Lower leg skin (tissue), 3 donors: ENCODE data around the gene FERMT1.

Source experiments
- CTCF ChIP-seq, 3 donors: fragments of 450-650 bp; IDR thresholded peaks; one replicate each; pipeline ENCODE4 v1.5.1; 2016; ENCODE audit warnings: antibody characterized with exemption in 3 of 3, mild to moderate bottlenecking in 3 of 3, moderate library complexity in 2 of 3
- POLR2A ChIP-seq, 2 donors: fragments of 450-650 bp; IDR thresholded peaks; one replicate each; pipeline ENCODE4 v1.6.1; 2016 to 2017; ENCODE audit warnings: antibody characterized with exemption in 2 of 2, mild to moderate bottlenecking in 1 of 2, moderate library complexity in 1 of 2

DNA sequence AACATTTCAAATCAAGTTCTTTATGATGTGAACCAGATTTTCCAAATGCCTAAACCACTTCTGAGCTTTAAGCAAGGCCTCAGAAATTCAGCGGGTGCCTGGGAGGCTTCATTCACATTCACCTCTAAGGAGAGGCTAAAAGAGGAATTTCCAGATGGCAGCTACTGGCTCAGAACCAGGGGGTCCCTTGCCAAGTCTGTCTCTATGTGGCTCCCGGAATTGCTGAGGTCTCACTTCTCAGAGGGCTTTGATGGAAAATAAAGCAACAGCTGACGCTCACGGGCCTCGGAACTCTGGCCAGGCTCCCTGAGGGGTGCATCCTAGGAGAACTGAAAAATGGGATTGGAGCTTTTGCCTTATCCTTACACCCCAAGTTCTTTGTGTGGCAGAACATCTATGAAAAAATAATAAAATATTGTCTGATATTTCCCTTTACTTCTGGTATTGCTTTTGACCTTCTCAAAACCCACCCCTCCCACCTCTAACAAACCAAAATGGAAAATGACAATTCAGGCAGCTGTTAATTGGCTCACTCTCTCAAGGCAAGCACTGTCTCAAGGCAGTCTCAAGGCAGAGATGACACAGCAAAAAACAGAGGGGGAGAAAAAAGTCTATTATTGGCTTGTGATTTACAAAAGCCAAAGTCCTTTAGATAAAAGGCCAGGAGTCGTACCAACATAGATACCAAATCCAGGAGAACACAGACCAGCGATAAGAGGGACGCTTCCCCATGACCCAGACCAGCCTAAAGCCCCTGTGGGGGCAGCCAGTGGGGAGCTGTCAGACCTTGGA, 47.2 kb downstream of the FERMT1 start:
- TF ChIP-seq POLR2A (IDR thresholded peaks at IDR 0.05) (no peak), CTCF (IDR thresholded peaks at IDR 0.05) (no peak)
